ENCODE results near the gene CERS2.

- TF ChIP-seq EP300 (IDR thresholded peaks at IDR 0.05) (no peak), POLR2A (IDR thresholded peaks at IDR 0.05) (no peak), CTCF (IDR thresholded peaks at IDR 0.05) (no peak)
Measured at GRCh38 chr1:151011154-151011850, 36.7 kb upstream of the CERS2 start.
